OCI-LY3 (cell line): Measurements from ENCODE around the gene TUFT1.

Experiments used
- EZH2phosphoT487 ChIP-seq: fragments of 200-600 bp; shearing (Covaris generic); IDR thresholded peaks from 2 replicates; pipeline ENCODE4 v1.6.1; 2018; ENCODE audit warnings: antibody characterized with exemption, mixed run types, low read depth
- TF ChIP-seq, protein P1 (sequence below): fragments of 200-600, 300-600 bp; sonication (generic); IDR thresholded peaks from 2 replicates; pipeline ENCODE4 v1.5.1; 2014; ENCODE audit warnings: antibody characterized with exemption, low read length, low read depth

DNA sequence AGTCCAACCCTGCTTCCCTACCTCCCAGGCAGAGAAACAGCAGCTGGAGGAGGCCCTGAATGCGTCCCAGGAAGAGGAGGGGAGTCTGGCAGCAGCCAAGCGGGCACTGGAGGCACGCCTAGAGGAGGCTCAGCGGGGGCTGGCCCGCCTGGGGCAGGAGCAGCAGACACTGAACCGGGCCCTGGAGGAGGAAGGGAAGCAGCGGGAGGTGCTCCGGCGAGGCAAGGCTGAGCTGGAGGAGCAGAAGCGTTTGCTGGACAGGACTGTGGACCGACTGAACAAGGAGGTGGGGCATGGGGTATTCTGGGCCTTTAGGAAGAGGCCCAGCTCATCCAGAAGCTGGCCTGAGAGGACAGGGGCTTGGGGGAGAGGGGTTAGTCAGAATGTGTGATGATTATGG is 9.6 kb upstream of the TUFT1 start:
- TF ChIP-seq, protein P1, sequence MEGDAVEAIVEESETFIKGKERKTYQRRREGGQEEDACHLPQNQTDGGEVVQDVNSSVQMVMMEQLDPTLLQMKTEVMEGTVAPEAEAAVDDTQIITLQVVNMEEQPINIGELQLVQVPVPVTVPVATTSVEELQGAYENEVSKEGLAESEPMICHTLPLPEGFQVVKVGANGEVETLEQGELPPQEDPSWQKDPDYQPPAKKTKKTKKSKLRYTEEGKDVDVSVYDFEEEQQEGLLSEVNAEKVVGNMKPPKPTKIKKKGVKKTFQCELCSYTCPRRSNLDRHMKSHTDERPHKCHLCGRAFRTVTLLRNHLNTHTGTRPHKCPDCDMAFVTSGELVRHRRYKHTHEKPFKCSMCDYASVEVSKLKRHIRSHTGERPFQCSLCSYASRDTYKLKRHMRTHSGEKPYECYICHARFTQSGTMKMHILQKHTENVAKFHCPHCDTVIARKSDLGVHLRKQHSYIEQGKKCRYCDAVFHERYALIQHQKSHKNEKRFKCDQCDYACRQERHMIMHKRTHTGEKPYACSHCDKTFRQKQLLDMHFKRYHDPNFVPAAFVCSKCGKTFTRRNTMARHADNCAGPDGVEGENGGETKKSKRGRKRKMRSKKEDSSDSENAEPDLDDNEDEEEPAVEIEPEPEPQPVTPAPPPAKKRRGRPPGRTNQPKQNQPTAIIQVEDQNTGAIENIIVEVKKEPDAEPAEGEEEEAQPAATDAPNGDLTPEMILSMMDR, result no peak
- no peak for TF ChIP-seq EZH2phosphoT487
